Measurements from ENCODE around the gene JAKMIP3.

JAKMIP3 gene

DNA sequence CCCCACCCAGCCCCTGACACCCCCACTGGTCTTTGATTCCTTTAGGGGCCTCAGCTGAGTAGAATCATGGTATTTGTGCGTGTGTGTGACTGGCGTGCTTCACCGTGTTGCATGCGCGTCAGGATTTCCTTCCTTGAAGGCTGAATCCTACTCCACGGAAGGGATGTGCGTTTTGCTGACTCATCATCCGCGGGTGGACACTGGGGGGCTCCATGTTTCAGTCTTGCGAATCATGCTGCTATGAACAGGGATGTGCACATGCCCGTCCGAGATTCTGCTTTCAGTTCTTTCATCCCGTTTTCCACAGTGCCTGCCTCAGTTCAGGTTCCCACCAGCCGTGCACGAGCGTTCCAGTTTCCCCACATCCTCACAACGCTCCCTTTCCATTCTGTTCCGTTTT is 20.9 kb upstream of the JAKMIP3 start:
- no peak for DNase-seq

DNA sequence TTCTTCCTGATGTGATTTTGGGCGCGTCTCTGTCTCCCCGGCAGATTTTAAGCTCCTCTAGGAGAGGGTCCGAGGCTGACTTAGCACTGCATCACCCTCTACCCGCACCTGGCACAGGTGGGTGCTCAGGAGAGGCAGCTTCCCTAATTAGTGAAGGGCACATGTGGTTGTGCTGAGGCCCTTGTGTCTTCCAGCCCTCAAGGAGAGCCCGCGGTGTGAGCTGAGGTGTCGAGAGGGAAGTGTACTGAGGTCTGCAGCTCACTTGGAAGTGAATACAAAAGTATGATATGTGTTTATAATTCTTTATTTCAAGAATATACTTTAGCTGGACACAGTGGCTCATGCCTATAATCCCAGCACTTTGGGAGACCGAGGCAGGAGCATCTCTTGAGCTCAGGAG is 20.4 kb upstream of the JAKMIP3 start:
- DNase-seq: no peak

DNA sequence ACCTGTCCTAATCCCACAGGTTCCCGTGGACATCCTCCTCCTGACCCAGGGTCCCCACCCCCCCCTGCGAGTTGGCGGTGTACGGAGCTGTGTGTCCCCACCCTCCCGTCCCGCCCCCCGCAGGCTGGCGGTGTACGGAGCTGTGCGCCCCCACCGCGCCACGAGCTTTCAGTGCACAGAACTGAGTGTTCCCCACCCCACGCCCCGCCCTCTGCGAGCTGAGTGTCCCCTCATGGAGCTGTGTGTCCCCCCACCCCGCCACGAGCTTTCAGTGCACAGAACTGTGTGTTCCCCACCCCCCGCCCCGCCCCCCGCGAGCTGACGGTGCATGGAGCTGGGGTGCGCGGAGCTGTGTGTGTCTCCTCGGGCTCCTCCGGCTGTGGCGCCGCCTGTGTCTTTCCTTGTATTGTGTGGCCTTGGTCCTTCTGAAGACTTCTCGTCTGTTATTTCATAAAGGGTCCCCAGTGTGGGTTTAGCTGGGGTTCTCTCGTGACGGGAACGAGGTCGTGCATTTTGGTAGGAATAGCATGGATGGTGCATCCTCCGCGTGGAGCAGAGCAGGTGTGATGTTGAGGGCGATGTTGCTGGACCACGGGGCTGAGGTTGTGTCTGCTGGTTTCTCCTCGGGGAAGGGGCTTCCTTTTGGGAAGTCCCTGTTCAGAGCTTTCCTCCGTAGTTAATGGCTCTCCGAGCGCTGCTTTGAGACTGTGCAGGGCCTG is 18.0 kb upstream of the JAKMIP3 start:
- DNase-seq: no peak

DNA sequence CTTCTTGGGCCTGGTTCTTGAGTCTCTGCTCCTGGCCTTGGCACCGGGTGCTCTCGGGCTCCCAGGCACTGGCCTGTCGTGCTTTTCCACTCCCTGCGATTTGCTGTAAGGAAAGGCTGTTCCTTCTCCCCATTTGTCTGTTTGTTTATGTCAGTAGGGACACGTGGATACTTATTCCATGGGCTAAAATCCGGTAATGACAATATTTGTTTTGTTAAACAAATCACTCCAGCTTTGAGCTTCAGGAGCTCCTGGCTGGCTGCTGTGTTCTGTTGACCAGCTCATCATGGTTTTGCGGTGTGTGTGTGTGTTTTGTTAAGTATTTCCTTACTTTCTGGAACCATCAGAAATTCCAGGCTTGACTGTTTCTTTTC is 17.5 kb upstream of the JAKMIP3 start:
- no peak for DNase-seq

DNA sequence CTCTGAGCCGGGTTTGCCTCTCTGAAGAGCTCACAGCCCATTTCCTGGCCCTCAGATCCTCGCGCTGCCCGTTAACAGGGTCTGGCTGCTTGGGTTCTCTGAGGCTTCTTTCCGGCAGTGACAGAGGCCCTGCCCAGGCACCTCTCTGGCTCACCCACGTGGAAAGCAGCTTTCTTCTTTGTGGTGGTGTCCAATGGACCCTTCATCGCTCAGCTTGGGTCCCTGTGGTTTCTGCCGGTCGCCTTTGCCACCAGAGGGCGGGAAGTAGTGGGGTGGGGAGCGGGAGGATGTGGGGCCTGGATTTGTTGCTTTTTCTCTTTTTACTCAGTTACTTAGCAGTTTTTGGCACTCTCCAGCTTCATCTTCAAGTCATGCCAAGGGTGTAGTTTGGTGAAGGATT is 15.6 kb upstream of the JAKMIP3 start:
- no peak for DNase-seq

DNA sequence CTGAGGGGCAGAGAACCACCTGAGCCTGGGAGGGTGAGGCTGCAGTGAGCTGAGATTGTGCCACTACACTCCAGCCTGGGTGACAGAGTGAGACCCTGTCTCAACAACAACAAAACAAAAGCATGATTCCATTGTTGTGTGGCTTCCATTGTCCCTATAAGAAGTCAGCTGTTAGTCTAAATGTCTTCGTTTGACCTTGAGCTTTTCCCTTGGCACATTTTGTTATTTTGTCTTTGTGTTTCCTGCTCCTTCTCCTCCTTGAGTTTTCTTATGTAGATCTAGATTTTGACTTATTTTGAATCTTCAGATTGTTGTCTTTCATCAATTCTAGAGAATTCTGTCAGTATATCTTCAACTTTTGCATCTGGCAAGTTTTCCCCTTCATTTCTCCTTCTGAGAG is 13.6 kb upstream of the JAKMIP3 start:
- DNase-seq: no peak

DNA sequence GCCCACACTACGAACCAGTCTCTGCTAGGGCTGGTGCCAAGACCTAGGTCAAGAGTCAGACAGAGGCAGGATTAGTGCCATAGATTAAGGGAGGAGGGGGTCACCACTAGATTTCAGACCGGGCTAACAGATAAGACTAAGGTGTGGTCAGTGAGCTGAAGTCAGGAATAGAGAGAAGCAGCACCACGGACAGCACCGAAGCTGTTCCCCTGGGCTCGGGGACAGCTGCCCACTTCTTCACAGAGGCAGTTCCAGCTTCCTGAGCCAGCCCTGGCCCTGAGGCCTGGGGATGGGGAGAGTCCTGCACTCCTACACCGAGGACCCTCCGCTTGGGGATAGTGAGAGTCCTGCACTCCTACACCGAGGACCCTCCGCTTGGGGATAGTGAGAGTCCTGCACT is 11.2 kb upstream of the JAKMIP3 start:
- DNase-seq: no peak

DNA sequence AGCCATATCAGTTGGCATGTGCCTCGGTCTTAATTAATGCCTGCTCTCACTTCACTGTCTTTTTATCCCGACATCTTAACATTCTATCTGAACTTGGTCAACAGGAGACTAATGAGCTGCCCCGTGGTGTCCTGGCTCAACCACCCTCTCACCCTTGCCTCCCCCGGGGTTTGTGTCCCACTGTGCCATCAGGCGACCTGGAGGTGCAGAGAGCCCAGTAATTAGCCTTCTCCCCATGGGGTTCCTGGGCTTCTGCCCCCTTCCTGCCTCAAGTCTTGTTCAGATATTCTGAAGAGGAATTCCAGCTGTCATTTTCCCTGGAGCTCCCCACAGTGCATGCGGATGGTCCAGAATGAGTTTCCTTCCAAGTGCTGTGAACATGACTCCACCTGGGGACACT is 10.1 kb upstream of the JAKMIP3 start:
- DNase-seq: no peak

DNA sequence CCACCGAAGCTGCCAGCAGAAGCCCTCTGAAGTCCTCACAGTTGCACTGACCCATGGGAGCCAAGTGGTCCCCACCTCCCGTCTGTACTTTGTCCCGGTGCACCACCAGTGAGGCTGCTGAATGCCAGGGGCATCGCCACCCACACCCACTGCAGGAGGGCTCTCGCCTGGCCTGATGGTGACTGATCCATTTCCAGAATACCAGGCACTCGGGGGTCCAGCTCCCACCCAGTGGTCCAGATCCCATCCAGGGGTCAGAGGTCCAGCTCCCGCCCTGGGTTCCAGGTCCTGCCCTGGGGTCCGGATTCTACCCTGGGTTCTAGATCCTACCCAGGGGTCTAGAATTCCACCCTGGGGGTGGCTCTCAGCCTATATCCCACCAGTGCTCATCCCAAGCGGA is 9.1 kb upstream of the JAKMIP3 start:
- no peak for DNase-seq

DNA sequence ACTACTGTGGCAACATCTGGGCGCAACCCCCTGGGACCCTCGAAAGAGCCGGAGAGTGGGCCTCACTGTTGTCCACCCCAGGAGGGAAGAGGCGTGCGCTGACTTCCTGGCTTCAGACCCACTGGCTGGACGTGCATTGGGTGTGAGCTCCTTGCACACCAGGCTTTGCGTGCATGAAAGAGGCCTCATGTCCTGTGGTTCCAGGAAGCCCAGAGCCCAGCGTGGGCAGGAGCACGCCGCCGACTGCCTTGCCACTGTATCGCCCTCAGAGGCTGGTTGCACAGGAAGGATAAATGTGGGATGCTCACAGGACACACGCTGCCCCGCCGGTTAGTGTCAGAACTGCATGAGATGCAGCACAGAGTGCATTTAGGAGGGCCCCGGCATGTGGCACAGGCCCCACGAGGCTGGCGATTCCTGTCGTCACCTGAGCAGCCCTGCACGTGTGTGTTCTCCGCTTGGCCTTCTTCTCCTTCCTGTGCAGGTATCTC is 8.5 kb upstream of the JAKMIP3 start:
- DNase-seq: no peak

DNA sequence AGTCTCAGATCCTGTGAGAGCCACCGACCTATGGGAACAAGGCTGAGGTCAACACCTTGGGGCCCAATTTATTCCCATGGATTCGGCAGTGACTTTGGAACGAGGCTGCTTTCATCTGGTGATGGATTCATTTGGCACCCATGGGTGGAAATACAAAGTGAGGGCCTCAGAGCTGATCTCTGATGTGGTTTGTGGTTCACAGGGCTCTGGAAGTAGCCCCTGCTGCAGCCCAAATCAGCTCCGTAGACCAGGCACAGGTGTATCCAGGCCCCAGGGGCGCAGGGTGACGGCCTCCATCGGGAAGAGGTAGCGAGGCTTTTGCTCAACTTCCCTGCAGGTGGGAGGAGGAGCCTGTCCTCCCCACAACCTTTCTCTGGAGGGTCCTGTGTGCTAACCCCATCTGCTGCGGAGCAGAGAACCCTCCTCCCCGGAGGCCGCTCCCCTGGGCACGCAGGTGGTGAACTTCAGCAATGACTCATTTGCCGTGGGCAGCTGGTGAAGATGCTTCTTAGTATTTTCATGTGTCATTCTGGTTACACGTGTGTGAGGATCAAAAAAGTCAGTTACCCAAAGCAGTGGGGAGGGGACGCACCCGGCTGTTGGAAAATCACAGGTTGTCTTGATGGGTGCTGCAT is 7.5 kb upstream of the JAKMIP3 start:
- no peak for DNase-seq

DNA sequence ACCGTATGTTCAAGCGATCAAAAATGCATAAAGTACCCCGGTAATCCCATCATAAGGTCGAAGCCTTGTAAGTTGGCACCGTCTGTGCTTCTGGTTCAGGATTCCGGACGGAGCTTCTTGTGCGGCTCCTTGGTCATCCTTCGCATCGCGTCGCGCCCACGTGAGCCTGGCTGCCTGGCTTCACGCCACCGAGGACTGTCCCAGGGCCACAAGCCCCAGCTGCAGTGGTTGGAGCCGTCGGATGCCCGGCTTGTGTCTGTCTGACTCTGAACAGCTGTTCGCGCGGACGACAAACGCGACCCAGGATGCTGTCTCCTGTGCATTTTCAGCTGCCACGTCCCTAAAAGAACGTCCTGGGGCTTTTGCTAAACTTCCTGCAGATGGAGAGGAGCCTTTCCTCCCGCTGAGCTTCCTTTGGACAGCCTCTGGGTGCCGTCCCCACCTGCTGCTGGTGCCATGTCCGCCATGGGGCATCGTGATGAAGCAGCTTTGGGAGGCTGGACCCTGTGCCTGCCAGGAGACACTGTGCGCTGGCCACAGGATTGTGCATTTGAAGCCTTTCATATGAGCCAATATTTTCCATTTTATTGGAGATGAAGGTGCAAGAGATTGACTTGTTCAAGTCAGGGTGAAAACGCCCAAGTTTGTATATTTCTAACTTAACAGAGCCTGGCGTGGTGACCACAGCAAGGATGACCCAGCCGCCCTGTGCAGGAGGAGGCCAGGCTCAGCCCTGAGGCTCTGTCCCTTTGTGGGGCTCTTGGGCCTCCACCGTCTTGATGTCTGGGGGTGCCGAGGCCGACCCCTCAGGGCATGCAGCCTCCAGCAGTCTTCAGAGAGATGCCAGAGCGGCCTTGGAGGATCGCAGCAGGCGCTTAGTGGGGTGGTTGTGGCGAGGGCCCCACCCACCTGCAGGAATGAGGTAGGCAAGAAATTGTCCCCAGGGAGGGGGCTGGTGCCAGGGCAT is 6.7 kb upstream of the JAKMIP3 start:
- DNase-seq: no peak

DNA sequence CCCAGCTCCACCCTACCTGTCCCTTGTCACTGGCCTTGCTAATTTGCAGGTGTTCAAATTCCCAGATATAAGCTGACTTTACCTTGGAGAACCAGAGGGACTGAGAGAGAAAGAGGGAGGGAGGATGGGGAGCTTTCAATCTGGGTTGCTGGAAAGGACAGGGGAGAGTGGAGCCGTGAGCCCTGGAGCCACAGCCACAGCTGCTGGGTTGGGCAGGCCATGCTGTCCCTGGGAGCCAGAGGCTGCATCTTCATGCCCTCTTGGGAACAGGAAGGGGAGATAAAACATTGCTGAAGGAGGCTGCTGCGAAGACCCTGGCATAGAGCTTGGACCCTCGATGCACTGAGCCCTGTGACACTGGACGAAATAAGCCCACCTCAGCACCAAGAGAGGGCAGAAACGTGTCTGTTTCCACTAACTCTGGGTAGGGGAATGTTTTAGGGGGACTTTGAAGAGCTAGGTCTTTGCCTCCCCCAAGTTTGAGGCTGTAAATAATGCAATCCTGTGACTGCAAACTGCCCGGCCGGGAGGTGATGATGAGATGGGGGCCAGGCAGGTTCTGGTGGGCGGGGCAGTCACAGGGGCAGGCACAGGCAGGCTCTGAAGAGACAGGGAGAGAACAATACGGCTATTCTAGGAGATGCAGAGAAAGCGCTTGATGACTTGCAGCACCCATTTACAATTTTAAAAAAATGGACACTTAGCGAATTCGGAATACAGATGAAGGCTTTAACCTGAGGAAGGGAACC is 5.8 kb upstream of the JAKMIP3 start:
- no peak for DNase-seq

DNA sequence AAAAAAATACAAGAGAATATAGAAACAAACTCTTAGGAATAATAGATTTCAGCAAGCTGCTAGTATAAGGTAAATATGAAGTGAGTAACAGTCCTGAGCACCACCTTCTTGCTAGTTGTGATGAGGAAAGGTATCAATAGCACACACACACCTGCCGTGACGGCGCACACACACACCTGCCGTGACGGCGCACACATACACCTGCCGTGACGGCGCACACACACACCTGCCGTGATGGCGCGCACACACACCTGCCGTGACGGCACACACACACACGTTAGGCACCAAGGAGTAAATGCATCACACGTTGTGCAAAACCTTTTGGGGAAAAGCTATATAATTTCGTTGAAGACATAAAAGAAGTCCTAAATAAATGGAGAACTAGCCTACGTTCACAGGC is 4.7 kb upstream of the JAKMIP3 start:
- no peak for DNase-seq

DNA sequence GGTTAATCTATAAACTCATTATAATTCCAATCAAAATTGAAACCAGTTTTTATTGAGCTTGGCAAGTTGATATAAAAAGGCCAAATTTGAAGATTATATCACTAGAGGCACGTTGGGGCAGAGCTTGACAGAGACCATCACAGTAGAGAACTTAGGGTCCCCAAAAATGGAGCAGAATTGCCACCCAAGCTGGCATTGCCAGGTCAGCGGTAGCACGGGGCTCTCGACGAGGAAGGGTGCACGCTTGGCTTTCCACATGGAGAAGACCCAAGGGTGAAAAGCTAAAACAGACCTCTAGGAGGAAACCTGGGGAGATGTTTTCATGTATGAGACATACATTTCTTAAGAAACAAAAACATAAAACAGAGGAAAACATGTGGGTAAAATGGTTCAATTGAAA is 4.3 kb upstream of the JAKMIP3 start:
- no peak for DNase-seq

DNA sequence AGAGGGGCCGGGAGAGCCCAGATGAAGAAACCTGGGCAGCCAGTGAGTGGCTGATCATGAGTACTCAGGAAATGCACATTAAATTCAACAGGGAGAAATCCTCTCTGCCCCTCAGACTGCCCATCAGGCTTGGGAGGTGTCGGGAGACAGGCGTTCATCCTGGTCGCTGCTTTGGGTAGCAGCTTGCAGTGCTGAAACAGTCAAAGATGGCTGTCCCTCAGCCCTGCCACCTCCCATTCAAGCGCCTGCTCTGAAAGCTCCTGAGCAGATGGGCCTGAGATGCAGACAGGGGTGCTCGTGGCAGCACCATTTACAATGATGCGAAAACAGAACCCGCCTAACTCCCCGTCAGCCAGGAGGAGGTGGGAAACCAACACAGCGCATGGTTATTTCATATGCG is 3.6 kb upstream of the JAKMIP3 start:
- DNase-seq: no peak

DNA sequence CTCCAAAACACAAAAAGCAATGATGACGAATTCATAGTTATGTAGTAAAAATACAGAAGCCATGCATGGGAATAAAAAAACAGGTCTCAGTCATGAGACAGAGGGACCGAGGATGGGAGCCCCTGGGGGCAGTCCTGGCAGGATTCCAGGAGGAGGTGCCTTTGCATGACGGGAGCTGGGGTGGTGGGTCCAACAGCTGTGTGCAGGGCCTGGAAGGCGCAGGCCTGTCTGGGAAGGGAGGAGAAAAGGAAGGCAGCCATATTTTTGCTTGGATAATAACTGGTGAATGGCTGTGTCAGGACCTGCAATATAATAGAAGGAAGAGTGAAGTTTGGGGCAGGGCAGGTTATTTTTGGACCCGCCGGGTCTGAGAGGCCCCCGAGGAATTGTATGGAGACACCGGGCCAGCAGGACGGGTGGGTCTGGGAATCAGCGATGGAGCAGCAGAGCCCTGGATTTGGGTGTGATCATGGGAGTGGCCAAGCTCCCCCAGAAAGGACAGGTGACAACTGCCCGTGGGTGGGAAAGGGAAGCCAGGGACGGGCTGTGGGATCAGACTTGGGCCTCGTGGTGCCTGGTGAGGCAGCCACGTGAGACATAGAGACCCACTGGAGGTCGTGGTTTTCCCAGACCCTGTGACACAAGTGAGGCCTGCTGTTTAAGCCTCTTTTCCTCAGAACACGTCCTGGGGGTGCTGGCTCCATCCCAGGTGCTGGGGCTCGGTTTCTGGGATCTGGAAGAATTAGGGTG is 2.9 kb upstream of the JAKMIP3 start:
- DNase-seq: no peak

DNA sequence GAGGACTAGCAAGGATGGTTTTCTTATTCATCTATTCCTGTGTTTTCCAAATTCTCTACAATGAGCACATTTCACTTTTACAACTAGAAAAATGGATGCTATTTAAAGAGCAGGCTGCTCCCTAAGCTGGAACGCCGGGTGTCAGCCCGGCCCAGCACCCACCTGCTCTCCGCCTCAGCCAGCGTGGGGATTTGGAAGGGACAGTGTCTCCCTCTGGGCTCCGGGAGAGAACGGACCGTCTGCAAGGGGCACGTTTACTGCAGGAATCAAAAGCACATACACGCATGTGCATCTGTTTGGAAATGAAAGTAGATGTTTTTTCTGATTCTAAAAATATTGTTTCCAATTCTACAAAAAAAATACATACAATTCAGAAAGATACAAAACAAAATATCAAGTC is 2.3 kb upstream of the JAKMIP3 start:
- no peak for DNase-seq

DNA sequence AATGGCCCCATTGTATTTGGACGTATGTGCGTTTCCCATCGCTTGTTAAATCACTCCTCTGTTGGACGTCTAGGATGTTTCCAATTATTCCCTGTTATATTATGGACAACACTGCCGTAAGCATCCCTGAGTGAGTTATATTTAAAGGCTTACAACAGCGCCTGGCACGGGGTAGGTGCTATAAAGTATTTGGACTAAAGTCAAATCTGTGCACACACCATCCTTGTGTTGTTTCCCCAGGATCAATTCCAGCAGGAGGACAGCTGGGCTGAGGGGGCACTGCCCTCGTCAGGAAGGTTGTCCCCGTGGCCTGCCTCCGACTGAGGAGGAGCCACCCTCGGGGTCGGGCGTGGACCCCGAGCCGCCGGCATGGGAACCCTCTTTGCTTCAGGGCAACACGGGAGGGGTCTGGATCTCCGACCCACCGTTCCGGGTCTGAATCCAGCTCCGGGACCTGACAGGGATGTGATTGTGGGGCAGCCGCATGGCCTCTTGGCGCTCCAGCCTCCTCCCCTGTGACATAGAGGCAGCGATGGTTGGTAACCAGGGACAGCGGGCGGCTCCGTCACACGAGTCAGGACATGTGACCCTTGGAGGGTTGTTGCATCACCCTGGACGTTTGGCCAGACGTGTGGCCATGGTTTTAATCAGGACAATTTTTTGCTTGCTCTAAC is 1.5 kb upstream of the JAKMIP3 start:
- DNase-seq: no peak

DNA sequence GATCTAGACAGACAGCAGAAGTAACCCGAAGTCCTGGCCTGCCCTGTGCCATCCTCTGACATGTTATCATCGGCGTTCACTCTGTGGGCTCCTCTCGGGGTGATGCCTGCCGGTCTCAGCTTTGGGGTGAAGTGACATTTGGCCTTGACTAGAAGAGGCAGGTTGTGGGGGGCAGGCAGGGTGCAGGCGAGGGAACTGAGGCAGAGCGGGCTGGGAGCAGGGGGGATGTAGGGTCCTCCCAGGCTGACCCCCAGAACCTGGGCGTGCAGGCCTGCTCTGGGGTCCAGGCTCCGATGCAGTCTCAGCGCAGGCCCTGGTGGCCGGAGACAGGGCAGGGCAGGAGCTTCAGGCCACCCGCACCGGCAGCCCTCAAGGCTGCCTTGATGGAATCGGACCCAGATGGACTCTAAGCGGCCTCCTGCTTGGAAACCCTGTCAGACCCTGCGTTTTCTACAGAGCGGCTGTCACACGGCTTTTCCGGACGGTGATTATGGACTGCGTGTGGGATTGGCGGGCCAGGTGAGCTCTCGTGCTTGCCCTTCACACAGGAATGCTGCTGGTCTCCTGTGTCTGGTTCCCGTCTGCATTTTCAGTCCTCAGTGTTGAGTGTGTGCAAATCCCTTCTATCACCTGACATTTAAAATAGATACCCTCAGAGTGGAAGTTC is 842 bp upstream of the JAKMIP3 start:
- DNase-seq: no peak

DNA sequence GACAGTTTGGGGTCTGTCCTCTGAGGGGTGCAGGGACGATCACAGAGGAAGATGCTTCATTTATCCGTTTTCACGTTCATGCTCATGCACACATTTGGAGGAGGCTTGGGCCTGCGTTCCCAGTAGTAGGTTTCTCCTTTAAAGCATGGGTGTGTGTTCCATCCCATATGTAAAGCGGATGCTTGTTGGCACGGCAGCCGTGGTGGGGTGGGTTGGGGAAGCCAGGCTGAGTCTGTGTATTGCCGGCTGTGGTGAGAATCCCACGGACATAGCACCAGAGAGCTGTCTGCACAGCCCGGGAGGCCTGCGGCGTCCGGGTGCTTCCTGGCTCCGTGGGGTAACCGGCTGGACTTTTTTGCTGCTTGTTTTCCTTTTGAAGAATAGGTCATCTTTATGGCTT is 440 bp downstream of the JAKMIP3 start:
- no peak for DNase-seq

Measured in GOT3 (cell line).